ENCODE results near the gene ABCA6. TPM values are rescaled to one million over a fixed set of nuclear protein-coding genes. Genes with fewer than 3 reads are reported as not detected.

ABCA6 gene
- total and polyA plus RNA-seq, 10 of the 15 experiments (the other 5 are each of a cell fraction or from before 2014, with no cell fraction given), result 6.8 to 36.9 (median 12.6) TPM

- no peak overlapping the region for H3K9ac ChIP-seq (ENCODE audit: control insufficient read depth, insufficient read depth, low read length)
- ATAC-seq (no peak), FAIRE-seq (no peak), DNase-seq (ENCODE audit: low read depth, low spot score) (no peak)
- intact Hi-C loops (cut with micrococcal nuclease; ENCODE audit: unreplicated experiment), result no loop called here
- H3K4me1 ChIP-seq (ENCODE audit: control insufficient read depth, insufficient read depth, low read length), result no peaks in the 10 kb centered on the region
- in situ Hi-C loops (cut with MboI), result no loop called here
- no peaks in the 10 kb centered on the region for H3K9me3 ChIP-seq (replicated peaks; ENCODE audit: control insufficient read depth, insufficient read depth, low read length)
- BruUV-seq (replicated peaks), result no TSS peak
- no peak overlapping the region for H2AFZ ChIP-seq (ENCODE audit: control insufficient read depth, low read depth, low read length)
- CTCF ChIA-PET, result interaction anchor here (1.0 to 1.7 kb wide), 3 partner anchors 9 to 31 kb away, joined by 3 to 4 read pairs (median 3); no protein-coding TSS in a partner anchor
- SMC1A ChIA-PET (ENCODE audit: uncharacterized antibody, unreplicated experiment), result interaction anchor here (1.3 to 6.1 kb wide), 3 partner anchors 12 to 54 kb away, joined by 3 to 37 read pairs (median 7); no protein-coding TSS in a partner anchor
- H3K4me3 ChIP-seq, result no peak overlapping the region
- H3K79me2 ChIP-seq (ENCODE audit: control insufficient read depth, insufficient read depth, low read length), result no peaks in the 10 kb centered on the region
- H3K36me3 ChIP-seq (ENCODE audit: control insufficient read depth in 2 of 2, insufficient read depth in 2 of 2, low read length in 1 of 2), result 0 out of 4 replicates have a peak, but pooled peaks cover 0 to 3% of the 10 kb centered on the region in 2 experiments
- no peaks in the 10 kb centered on the region for H3K27me3 ChIP-seq (replicated peaks in 1 of 2; ENCODE audit: control insufficient read depth in 2 of 2, insufficient read depth in 2 of 2, low read length in 1 of 2)
- POLR2A ChIA-PET, result interaction anchor here (0.7 to 0.9 kb wide), 2 partner anchors 12 to 17 kb away, joined by 3 read pairs; no protein-coding TSS in a partner anchor
- RAD21 ChIA-PET (ENCODE audit: unreplicated experiment), result no interaction called here
- H3K4me2 ChIP-seq (ENCODE audit: control insufficient read depth, insufficient read depth), result no peak overlapping the region
- H4K20me1 ChIP-seq (ENCODE audit: control insufficient read depth, insufficient read depth), result no peaks in the 10 kb centered on the region
- TF ChIP-seq, protein P1, sequence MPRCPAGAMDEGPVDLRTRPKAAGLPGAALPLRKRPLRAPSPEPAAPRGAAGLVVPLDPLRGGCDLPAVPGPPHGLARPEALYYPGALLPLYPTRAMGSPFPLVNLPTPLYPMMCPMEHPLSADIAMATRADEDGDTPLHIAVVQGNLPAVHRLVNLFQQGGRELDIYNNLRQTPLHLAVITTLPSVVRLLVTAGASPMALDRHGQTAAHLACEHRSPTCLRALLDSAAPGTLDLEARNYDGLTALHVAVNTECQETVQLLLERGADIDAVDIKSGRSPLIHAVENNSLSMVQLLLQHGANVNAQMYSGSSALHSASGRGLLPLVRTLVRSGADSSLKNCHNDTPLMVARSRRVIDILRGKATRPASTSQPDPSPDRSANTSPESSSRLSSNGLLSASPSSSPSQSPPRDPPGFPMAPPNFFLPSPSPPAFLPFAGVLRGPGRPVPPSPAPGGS (IDR thresholded peaks at IDR 0.05; ENCODE audit: borderline replicate concordance, insufficient read depth, low read depth, low read length, poor library complexity, severe bottlenecking), result no peak
- TF ChIP-seq ZBTB11 (CRISPR knock-in tag; IDR thresholded peaks at IDR 0.05) (no peak), JUND (IDR thresholded peaks at IDR 0.05; ENCODE audit: low read depth, low read length) (no peak), BMI1 (IDR thresholded peaks at IDR 0.05; ENCODE audit: borderline replicate concordance) (no peak), BACH1 (IDR thresholded peaks at IDR 0.05; ENCODE audit: borderline replicate concordance) (no peak), SREBF2 (IDR thresholded peaks at IDR 0.05; ENCODE audit: low read length) (no peak), ZNF207 (IDR thresholded peaks at IDR 0.05; ENCODE audit: borderline replicate concordance) (no peak)
- no peak overlapping the region for H3K27ac ChIP-seq (ENCODE audit: control insufficient read depth, insufficient read depth)
- 88% methylated on average over 4 of the region's 4 CpGs for WGBS (ENCODE audit: insufficient coverage, insufficient replicate concordance, low lambda C conversion rate, missing lambda C conversion rate)
Observed at GRCh38 chr17:69098625-69099024, 43.1 kb downstream of the ABCA6 start.
